OCI-LY3 (cell line): Measurements from ENCODE around the gene NYAP2.

Experiments used
- H2AFZ ChIP-seq: fragments of 200-600, 300-600 bp; shearing (Covaris generic); 2 replicates; pipeline ENCODE4 v1.6.0; 2014; ENCODE audit warnings: antibody characterized with exemption, low read depth, low read length
- H3K27ac ChIP-seq: fragments of 200-600, 300-600 bp; sonication (generic); 2 replicates; pipeline ENCODE4 v1.5.1; 2014; ENCODE audit warnings: mild to moderate bottlenecking, low read length, moderate library complexity, mixed read lengths
- H3K27me3 ChIP-seq: fragments of 200-600, 300-600 bp; sonication (generic); 2 replicates; pipeline ENCODE4 v1.6.1; 2014; ENCODE audit warnings: low read depth, low read length, mixed read lengths
- H3K36me3 ChIP-seq: fragments of 200-600, 300-600 bp; sonication (generic); replicated peaks from 2 replicates; pipeline ENCODE3; 2014; ENCODE audit warnings: low read depth, low read length, mixed read lengths
- H3K4me1 ChIP-seq: fragments of 300-600, 200-600 bp; sonication (generic); 2 replicates; pipeline ENCODE4 v1.6.1; 2014; ENCODE audit warnings: low read length, mixed read lengths
- H3K4me2 ChIP-seq: fragments of 200-600, 300-600 bp; sonication (generic); 2 replicates; pipeline ENCODE4 v1.6.1; 2014; ENCODE audit warnings: low read length, mixed read lengths
- H3K4me3 ChIP-seq: fragments of 300-600, 200-600 bp; sonication (generic); 2 replicates; pipeline ENCODE4 v1.5.1; 2014; ENCODE audit warnings: antibody characterized with exemption, mild to moderate bottlenecking, low read length, moderate library complexity
- H3K79me2 ChIP-seq: fragments of 300-600, 200-600 bp; shearing (Covaris generic); 2 replicates; pipeline ENCODE4 v1.6.1; 2014; ENCODE audit warnings: mild to moderate bottlenecking, low read length, mixed read lengths
- H3K9ac ChIP-seq: fragments of 300-600, 200-600 bp; shearing (Covaris generic); 2 replicates; pipeline ENCODE4 v1.6.0; 2014; ENCODE audit warnings: mild to moderate bottlenecking, low read length, moderate library complexity
- H3K9me3 ChIP-seq: fragments of 200-600, 300-600 bp; shearing (Covaris generic); 2 replicates; pipeline ENCODE4 v1.6.1; 2014; ENCODE audit warnings: low read length, mixed read lengths; ENCODE audit not compliant: insufficient read depth
- H4K20me1 ChIP-seq: fragments of 200-600, 300-600 bp; sonication (generic); 2 replicates; pipeline ENCODE4 v1.6.1; 2016; ENCODE audit warnings: low read length, mixed read lengths; ENCODE audit not compliant: insufficient read depth
- CTCF ChIP-seq: fragments of 200-600, 300-600 bp; sonication (generic); IDR thresholded peaks from 2 replicates; pipeline ENCODE4 v1.5.1; 2014; ENCODE audit warnings: antibody characterized with exemption, low read length, low read depth
- EZH2phosphoT487 ChIP-seq: fragments of 200-600 bp; shearing (Covaris generic); IDR thresholded peaks from 2 replicates; pipeline ENCODE4 v1.6.1; 2018; ENCODE audit warnings: antibody characterized with exemption, mixed run types, low read depth

The NYAP2 gene

GRCh38 chr2:225649274-225649673 is 249.8 kb downstream of the NYAP2 start:
- Histone ChIP-seq H3K36me3 (no peaks in the 10 kb centered on the region), H4K20me1 (no peaks in the 10 kb centered on the region), H3K9ac (no peak overlapping the region), H3K27me3 (no peaks in the 10 kb centered on the region), H3K4me1 (no peaks in the 10 kb centered on the region), H3K79me2 (no peaks in the 10 kb centered on the region), H3K4me3 (no peak overlapping the region), H3K27ac (no peak overlapping the region), H2AFZ (no peak overlapping the region), H3K4me2 (no peak overlapping the region), H3K9me3 (no peaks in the 10 kb centered on the region)
- no peak for TF ChIP-seq EZH2phosphoT487
- peak; percentile 20; the same call in 1 of the 2 replicates for TF ChIP-seq CTCF

GRCh38 chr2:225650041-225650440 is 250.5 kb downstream of the NYAP2 start:
- no peak for TF ChIP-seq EZH2phosphoT487
- TF ChIP-seq CTCF: no peak
- Histone ChIP-seq H4K20me1 (no peaks in the 10 kb centered on the region), H3K36me3 (no peaks in the 10 kb centered on the region), H3K27ac (no peak overlapping the region), H3K4me2 (no peak overlapping the region), H3K9ac (no peak overlapping the region), H3K27me3 (no peaks in the 10 kb centered on the region), H3K4me3 (no peak overlapping the region), H3K4me1 (no peaks in the 10 kb centered on the region), H3K79me2 (no peaks in the 10 kb centered on the region), H3K9me3 (no peaks in the 10 kb centered on the region), H2AFZ (no peak overlapping the region)

GRCh38 chr2:225660262-225661131 is 261.0 kb downstream of the NYAP2 start:
- Histone ChIP-seq H2AFZ (no peak overlapping the region), H3K36me3 (no peaks in the 10 kb centered on the region), H4K20me1 (no peaks in the 10 kb centered on the region), H3K4me3 (no peak overlapping the region), H3K4me2 (peak overlapping the region; percentile 34), H3K27ac (no peak overlapping the region), H3K4me1 (0 out of 2 replicates have a peak, but pooled peaks cover 2% of the 10 kb centered on the region), H3K79me2 (no peaks in the 10 kb centered on the region), H3K27me3 (no peaks in the 10 kb centered on the region), H3K9me3 (no peaks in the 10 kb centered on the region), H3K9ac (no peak overlapping the region)
- TF ChIP-seq EZH2phosphoT487: no peak
- peak; percentile 80 for TF ChIP-seq CTCF

- no peak overlapping the region for H3K27ac ChIP-seq
- H3K27me3 ChIP-seq: no peaks in the 10 kb centered on the region
- no peak overlapping the region for H2AFZ ChIP-seq
- TF ChIP-seq CTCF: no peak
- no peak for TF ChIP-seq EZH2phosphoT487
- H3K4me2 ChIP-seq: no peak overlapping the region
- no peaks in the 10 kb centered on the region for H3K79me2 ChIP-seq
- H3K9ac ChIP-seq: no peak overlapping the region
- H3K4me3 ChIP-seq: no peak overlapping the region
- H3K9me3 ChIP-seq: no peaks in the 10 kb centered on the region
- no peaks in the 10 kb centered on the region for H3K36me3 ChIP-seq
- 0 out of 2 replicates have a peak, but pooled peaks cover 2% of the 10 kb centered on the region for H3K4me1 ChIP-seq
- H4K20me1 ChIP-seq: no peaks in the 10 kb centered on the region
These were observed 262.6 kb downstream of the NYAP2 start for GRCh38 chr2:225662101-225662500.
